Pancreas (tissue), 10 donors: ENCODE results near the gene CBFA2T2. TPM values are rescaled to one million over a fixed set of nuclear protein-coding genes. Genes with fewer than 3 reads are reported as not detected.

Source experiments
- ATAC-seq, 4 donors: fragments of 200-7000 bp; cut with Tn5 transposase; one replicate each; pipeline versions ENCODE4 v1.8.0 to v1.9.1; 2020; ENCODE audit warnings: mild to moderate bottlenecking in 4 of 4, moderate library complexity in 4 of 4
- DNase-seq, 6 donors: peaks; one replicate each; pipeline ENCODE4 v3.0.0-alpha.2; 2020
- FAIRE-seq: peaks from 2 replicates; lab custom pipeline; 2012; peaks lifted over from hg19 to GRCh38; lab: Jason Lieb, UNC
- H3K27ac ChIP-seq, 4 donors: fragments of 200-600 bp; sonication (generic); 1 replicate in 3 of 4; 2 replicates in 1 of 4; pipeline versions ENCODE4 v1.5.0 to v1.8.0; 2020
- H3K27me3 ChIP-seq, 4 donors: fragments of 200-600 bp; one replicate each; pipeline ENCODE4 v1.8.0; 2021
- H3K36me3 ChIP-seq, 3 donors: fragments of 200-600 bp; sonication (generic) in 1 of 3; one replicate each; pipeline versions ENCODE4 v1.5.0 to v1.8.0; 2020 to 2021
- H3K4me1 ChIP-seq, 3 donors: fragments of 200-600 bp; one replicate each; pipeline ENCODE4 v1.8.0; 2021
- H3K4me3 ChIP-seq, 4 donors: fragments of 200-600 bp; sonication (generic) in 2 of 4; one replicate each; pipeline versions ENCODE4 v1.5.0 to v1.8.0; 2020 to 2021
- H3K9me3 ChIP-seq, 4 donors: fragments of 200-600 bp; one replicate each; pipeline ENCODE4 v1.8.0; 2021
- CTCF ChIP-seq, 4 donors: fragments of 200-600 bp; sonication (generic) in 3 of 4; IDR thresholded peaks; one replicate each; pipeline versions ENCODE4 v1.5.0 to v1.8.0; 2021; ENCODE audit warnings: antibody characterized with exemption in 4 of 4
- WGBS, 2 donors: extraction: QIAGEN DNeasy Blood & Tissue Kit; methylation state at CpG; one replicate each; pipeline ENCODE4 v1.1.7; 2013; 5-methylcytosine and 5-hydroxymethylcytosine counted together
- intact Hi-C, 3 donors: fragments of 100-400 bp; cut with DNase I; formaldehyde crosslinking; loops; one replicate each; pipeline versions ENCODE4 v1.11.1 to v1.14.2; 2022
- polyA plus RNA-seq, 2 donors: library from polyadenylated mRNA; stranded (reverse); fragments of 200-250 nt; gene quantifications; one replicate each; pipeline ENCODE4 v1.2.3, GENCODE V29; 2013
- total RNA-seq, 6 donors: library from RNA; stranded (reverse); fragmentation: NEBNext Ultra II Directional in 4 of 6; extraction: Animal tissue kit (Norgen Biotek cat#: 25700) in 4 of 6; gene quantifications; one replicate each; pipeline versions ENCODE4 v1.2.1 to v1.2.4, GENCODE V29; 2021 to 2023
- donor health status: healthy with polysubstance abuse.
- donor health status: DM: no; HTN: no; CAD: no; lungs with moderate emphysema.
- donor health status: DM: no; HTN: no; CAD: no.
- donor health status: control.
- donor health status: control.
- donor health status: Bipolar disorder and iron deficiency.
- donor health status: DM: yes; HTN: yes; CAD: no.
- donor health status: DM: no; HTN: no; CAD: no.
- donor health status: DM: no; HTN: no; CAD: no.
- donor health status: DM: yes; HTN: yes; CAD: no.

Gene CBFA2T2
- total and polyA plus RNA-seq, 8 donors, result 4.7 to 11.6 (median 7.5) TPM

- no peaks in the 10 kb centered on the region for H3K36me3 ChIP-seq
- DNase-seq, result peak in 5 of 6 donors; percentile 30 to 88 (median 52)
- peak overlapping the region in 1 of 4 donors; percentile 17 for H3K27ac ChIP-seq
- ATAC-seq, result peak in 3 of 4 donors; percentile 2 to 30 (median 2)
- FAIRE-seq, result no peak
- no peaks in the 10 kb centered on the region for H3K27me3 ChIP-seq
- WGBS, 2 donors, result 2% methylated on average over 45 of the region's 45 CpGs
- no peaks in the 10 kb centered on the region for H3K4me1 ChIP-seq
- intact Hi-C loops, result no loop called here
- H3K4me3 ChIP-seq, result peak overlapping the region; percentile 41 to 69 (median 64)
- H3K9me3 ChIP-seq, result no peaks in the 10 kb centered on the region
- TF ChIP-seq CTCF (IDR thresholded peaks at IDR 0.05), result no peak
Observed at GRCh38 chr20:33443006-33443511, 46.8 kb upstream of the CBFA2T2 start.

- no peak for TF ChIP-seq CTCF (IDR thresholded peaks at IDR 0.05)
- H3K27ac ChIP-seq, result peak within 1 kb of the TSS in 3 of 4 donors; percentile 24 to 54 (median 26)
- H3K9me3 ChIP-seq, result no peaks in the 10 kb centered on the region
- no peaks in the 10 kb centered on the region for H3K36me3 ChIP-seq
- peak; percentile 94 to 99 (median 98) for DNase-seq
- whole genome bisulfite sequencing, 2 donors, result 1% methylated on average over 57 to 75 of the region's 75 CpGs
- H3K4me1 ChIP-seq, result no peaks in the 10 kb centered on the region
- no peaks in the 10 kb centered on the region for H3K27me3 ChIP-seq
- peak; percentile 93 to 96 (median 94) for ATAC-seq
- FAIRE-seq, result no peak
- peak within 1 kb of the TSS; percentile 41 to 69 (median 64) for H3K4me3 ChIP-seq
- intact Hi-C loops, result no loop called here
Observed at GRCh38 chr20:33443512-33444239, 46.2 kb upstream of the CBFA2T2 start, which contains the start of gene SNTA1. SNTA1 (minus strand) TSS chr20:33443763; CDS start chr20:33443620, 143 bp downstream.

GRCh38 chr20:33444797-33445560, 44.9 kb upstream of the CBFA2T2 start:
- H3K27ac ChIP-seq, result no peak overlapping the region
- WGBS, 2 donors, result 35 to 43% methylated on average over 4 of the region's 4 CpGs
- no peaks in the 10 kb centered on the region for H3K36me3 ChIP-seq
- peak overlapping the region in 2 of 4 donors; percentile 63 to 69 for H3K4me3 ChIP-seq
- ATAC-seq (peak in 2 of 4 donors; percentile 14 to 16), FAIRE-seq (no peak), DNase-seq (peak in 2 of 6 donors; percentile 23 to 33)
- no peaks in the 10 kb centered on the region for H3K4me1 ChIP-seq
- intact Hi-C loops, result no loop called here
- no peaks in the 10 kb centered on the region for H3K27me3 ChIP-seq
- no peak for TF ChIP-seq CTCF (IDR thresholded peaks at IDR 0.05)
- no peaks in the 10 kb centered on the region for H3K9me3 ChIP-seq

- no peaks in the 10 kb centered on the region for H3K4me1 ChIP-seq
- H3K27ac ChIP-seq, result no peak overlapping the region
- no peak for TF ChIP-seq CTCF (IDR thresholded peaks at IDR 0.05)
- intact Hi-C loops, result no loop called here
- DNase-seq (no peak), ATAC-seq (no peak), FAIRE-seq (no peak)
- H3K4me3 ChIP-seq, result no peak overlapping the region
- H3K36me3 ChIP-seq, result no peaks in the 10 kb centered on the region
- 87 to 92% methylated on average over 4 of the region's 4 CpGs for WGBS, 2 donors
- no peaks in the 10 kb centered on the region for H3K9me3 ChIP-seq
- H3K27me3 ChIP-seq, result no peaks in the 10 kb centered on the region
Observed at GRCh38 chr20:33445881-33446625, 43.8 kb upstream of the CBFA2T2 start.
